Measurements from ENCODE around the gene CDH13. TPM values are rescaled to one million over a fixed set of nuclear protein-coding genes. Genes with fewer than 3 reads are reported as not detected.

CDH13 gene
- total RNA-seq, 1 donor from 2014 or later: 45.1 TPM

GRCh38 chr16:82900559-82900958, 273.8 kb downstream of the CDH13 start:
- H3K36me3 Mint-ChIP-seq (ENCODE audit: low read depth): no peaks in the 10 kb centered on the region
- no peak overlapping the region for H3K27ac Mint-ChIP-seq (ENCODE audit: unreplicated experiment)
- H3K4me1 Mint-ChIP-seq (ENCODE audit: low read depth): peaks cover 4% of the 10 kb centered on the region
- H3K4me3 Mint-ChIP-seq (ENCODE audit: unreplicated experiment): no peak overlapping the region
- TF ChIP-seq CTCF (IDR thresholded peaks at IDR 0.05): no peak
- DNase-seq (ENCODE audit: low spot score): no peak
- H3K27me3 Mint-ChIP-seq (ENCODE audit: low read depth): no peaks in the 10 kb centered on the region
- H3K9me3 Mint-ChIP-seq (ENCODE audit: low read depth): peaks cover 3% of the 10 kb centered on the region

- Mint-ChIP-seq H3K27me3 (ENCODE audit: low read depth) (no peaks in the 10 kb centered on the region), H3K4me3 (ENCODE audit: unreplicated experiment) (no peak overlapping the region), H3K36me3 (ENCODE audit: low read depth) (no peaks in the 10 kb centered on the region), H3K9me3 (ENCODE audit: low read depth) (peaks cover 3% of the 10 kb centered on the region), H3K27ac (ENCODE audit: unreplicated experiment) (no peak overlapping the region), H3K4me1 (ENCODE audit: low read depth) (no peaks in the 10 kb centered on the region)
- no peak for TF ChIP-seq CTCF (IDR thresholded peaks at IDR 0.05)
- no peak for DNase-seq (ENCODE audit: low spot score)
These were observed 285.2 kb downstream of the CDH13 start for GRCh38 chr16:82911925-82912324.

- H3K36me3 Mint-ChIP-seq (ENCODE audit: low read depth): no peaks in the 10 kb centered on the region
- no peak overlapping the region for H3K27ac Mint-ChIP-seq (ENCODE audit: unreplicated experiment)
- H3K27me3 Mint-ChIP-seq (ENCODE audit: low read depth): no peaks in the 10 kb centered on the region
- DNase-seq (ENCODE audit: low spot score): no peak
- no peaks in the 10 kb centered on the region for H3K4me1 Mint-ChIP-seq (ENCODE audit: low read depth)
- no peak overlapping the region for H3K4me3 Mint-ChIP-seq (ENCODE audit: unreplicated experiment)
- H3K9me3 Mint-ChIP-seq (ENCODE audit: low read depth): no peaks in the 10 kb centered on the region
- no peak for TF ChIP-seq CTCF (IDR thresholded peaks at IDR 0.05)
These were observed 288.5 kb downstream of the CDH13 start for GRCh38 chr16:82915139-82915824.

GRCh38 chr16:82917886-82918595, 291.3 kb downstream of the CDH13 start:
- no peak for TF ChIP-seq CTCF (IDR thresholded peaks at IDR 0.05)

GRCh38 chr16:82924075-82924854, 297.5 kb downstream of the CDH13 start:
- no peaks in the 10 kb centered on the region for H3K27me3 Mint-ChIP-seq (ENCODE audit: low read depth)
- no peak overlapping the region for H3K4me3 Mint-ChIP-seq (ENCODE audit: unreplicated experiment)
- no peaks in the 10 kb centered on the region for H3K36me3 Mint-ChIP-seq (ENCODE audit: low read depth)
- TF ChIP-seq CTCF (IDR thresholded peaks at IDR 0.05): no peak
- DNase-seq (ENCODE audit: low spot score): no peak
- H3K27ac Mint-ChIP-seq (ENCODE audit: unreplicated experiment): no peak overlapping the region
- H3K4me1 Mint-ChIP-seq (ENCODE audit: low read depth): no peaks in the 10 kb centered on the region
- H3K9me3 Mint-ChIP-seq (ENCODE audit: low read depth): peaks cover 9% of the 10 kb centered on the region

More at GRCh38 chr16:82917886-82918595, 291.3 kb downstream of the CDH13 start:
- no peaks in the 10 kb centered on the region for H3K36me3 Mint-ChIP-seq (ENCODE audit: low read depth)
- DNase-seq (ENCODE audit: low spot score): no peak
- H3K4me3 Mint-ChIP-seq (ENCODE audit: unreplicated experiment): no peak overlapping the region
- no peaks in the 10 kb centered on the region for H3K9me3 Mint-ChIP-seq (ENCODE audit: low read depth)
- H3K27me3 Mint-ChIP-seq (ENCODE audit: low read depth): no peaks in the 10 kb centered on the region
- no peaks in the 10 kb centered on the region for H3K4me1 Mint-ChIP-seq (ENCODE audit: low read depth)
- H3K27ac Mint-ChIP-seq (ENCODE audit: unreplicated experiment): no peak overlapping the region
